HFFc6 (cell line): ENCODE results near the gene TBC1D1. TPM values are rescaled to one million over a fixed set of nuclear protein-coding genes. Genes with fewer than 3 reads are reported as not detected.

Experiments used
- DNase-seq: peaks from one replicate; pipeline ENCODE4 v3.0.0-alpha.2; 2018
- H3K27ac Mint-ChIP-seq: 2 replicates; pipeline ENCODE4 v1.8.0; 2020; ENCODE audit warnings: mild to moderate bottlenecking, mixed read lengths
- H3K27me3 Mint-ChIP-seq: 2 replicates; pipeline ENCODE4 v1.8.0; 2021; ENCODE audit warnings: mild to moderate bottlenecking, moderate library complexity, mixed read lengths; ENCODE audit not compliant: insufficient read depth
- H3K36me3 Mint-ChIP-seq: 2 replicates; pipeline ENCODE4 v1.8.0; 2021; ENCODE audit warnings: low read depth, mixed read lengths
- H3K4me1 Mint-ChIP-seq: 2 replicates; pipeline ENCODE4 v1.8.0; 2020; ENCODE audit warnings: low read depth, mixed read lengths
- H3K4me3 Mint-ChIP-seq: 2 replicates; pipeline ENCODE4 v1.8.0; 2020; ENCODE audit warnings: mild to moderate bottlenecking, moderate library complexity, mixed read lengths
- H3K9me3 Mint-ChIP-seq: 2 replicates; pipeline ENCODE4 v1.8.0; 2020; ENCODE audit warnings: mild to moderate bottlenecking, mixed read lengths
- CTCF ChIP-seq: fragments of 200-600 bp; sonication (generic); IDR thresholded peaks from 2 replicates; pipeline ENCODE4 v1.5.0; 2021; ENCODE audit warnings: antibody characterized with exemption, mild to moderate bottlenecking
- total RNA-seq, 6 experiments: library from RNA; stranded (reverse); fragmentation: NEBNext Ultra II Directional; extraction: Animal tissue kit (Norgen Biotek cat#: 25700); gene quantifications; 2 replicates in 1 of 6; 3 replicates in 5 of 6; pipeline ENCODE4 v1.2.3, GENCODE V29; 2021

The TBC1D1 gene
- total RNA-seq, 6 experiments from 2014 or later: 78.5 to 126 (median 112) TPM

DNA sequence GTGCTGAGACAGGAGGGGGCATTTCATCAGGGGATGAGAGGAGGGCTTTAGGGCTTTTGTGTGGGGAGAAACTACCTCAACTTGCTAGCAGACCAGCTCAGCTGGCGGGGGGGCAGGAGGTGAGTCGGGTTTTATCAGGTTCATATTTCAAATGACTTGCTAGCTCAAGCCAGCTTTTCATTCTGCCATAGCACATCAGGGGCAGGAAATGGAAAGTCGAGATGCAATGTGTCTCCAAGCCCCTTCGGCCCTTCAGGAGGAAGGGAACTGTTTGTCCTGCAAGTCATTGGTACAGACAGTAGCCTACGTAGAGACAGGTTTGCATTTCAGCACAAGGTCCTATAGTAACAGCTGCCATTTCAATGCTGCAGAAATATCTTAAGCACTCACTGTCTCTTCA lies 263.4 kb downstream of the TBC1D1 start:
- H3K27me3 Mint-ChIP-seq: no peaks in the 10 kb centered on the region; the same call in none of the 2 replicates
- H3K4me3 Mint-ChIP-seq: no peak overlapping the region
- H3K36me3 Mint-ChIP-seq: no peaks in the 10 kb centered on the region
- H3K9me3 Mint-ChIP-seq: no peaks in the 10 kb centered on the region
- peaks cover 86% of the 10 kb centered on the region for H3K4me1 Mint-ChIP-seq
- no peak overlapping the region for H3K27ac Mint-ChIP-seq
- no peak for DNase-seq
- TF ChIP-seq CTCF: no peak

GRCh38 chr4:38154681-38155588 lies 264.1 kb downstream of the TBC1D1 start:
- no peaks in the 10 kb centered on the region; the same call in 1 of the 2 replicates for H3K27me3 Mint-ChIP-seq
- DNase-seq: no peak
- H3K4me3 Mint-ChIP-seq: no peak overlapping the region
- H3K4me1 Mint-ChIP-seq: peaks cover 86% of the 10 kb centered on the region
- no peaks in the 10 kb centered on the region for H3K9me3 Mint-ChIP-seq
- H3K27ac Mint-ChIP-seq: no peak overlapping the region
- TF ChIP-seq CTCF: no peak
- H3K36me3 Mint-ChIP-seq: no peaks in the 10 kb centered on the region

DNA sequence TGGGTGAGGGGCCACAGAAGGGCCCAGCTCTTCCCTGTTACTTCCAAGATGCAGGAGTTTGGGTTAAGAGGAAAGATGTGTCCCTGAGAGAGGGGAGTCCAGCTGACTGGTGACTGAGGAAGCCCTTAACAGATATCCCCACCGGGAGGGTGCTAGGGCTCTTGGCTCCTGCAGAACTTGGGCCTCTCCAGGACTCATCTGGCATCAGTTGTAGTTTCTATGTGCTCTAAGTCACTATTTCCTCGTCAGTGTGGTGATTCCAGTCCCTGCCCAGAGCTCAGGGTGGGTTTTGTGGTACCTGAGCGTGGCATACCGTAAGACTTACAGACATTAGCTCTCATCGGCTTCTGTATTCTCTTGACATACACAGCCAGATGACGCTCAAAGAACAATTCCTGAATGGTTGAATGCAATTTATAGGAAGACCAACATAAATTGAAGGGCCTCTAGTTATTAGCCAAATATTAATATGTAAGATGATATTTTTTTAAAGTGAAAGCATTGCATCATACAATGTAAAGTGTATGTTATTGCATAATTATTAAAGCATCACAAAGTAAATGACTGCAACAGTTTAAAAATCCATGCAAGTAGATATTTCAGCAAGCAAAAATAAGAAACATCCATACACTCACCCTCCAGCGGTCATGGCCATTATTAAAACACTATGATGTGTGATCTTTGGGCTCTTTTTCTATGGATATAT lies 264.9 kb downstream of the TBC1D1 start:
- Mint-ChIP-seq H3K36me3 (no peaks in the 10 kb centered on the region), H3K27ac (no peak overlapping the region), H3K27me3 (no peaks in the 10 kb centered on the region; the same call in 1 of the 2 replicates), H3K4me3 (no peak overlapping the region), H3K9me3 (no peaks in the 10 kb centered on the region), H3K4me1 (peaks cover 86% of the 10 kb centered on the region)
- no peak for TF ChIP-seq CTCF
- no peak for DNase-seq

GRCh38 chr4:38157592-38157991 lies 266.7 kb downstream of the TBC1D1 start:
- Mint-ChIP-seq H3K9me3 (no peaks in the 10 kb centered on the region), H3K4me1 (peaks cover 86% of the 10 kb centered on the region), H3K27ac (no peak overlapping the region), H3K27me3 (no peaks in the 10 kb centered on the region; the same call in 1 of the 2 replicates), H3K4me3 (no peak overlapping the region), H3K36me3 (no peaks in the 10 kb centered on the region)
- no peak for DNase-seq
- TF ChIP-seq CTCF: no peak

- no peaks in the 10 kb centered on the region; the same call in 1 of the 2 replicates for H3K27me3 Mint-ChIP-seq
- TF ChIP-seq CTCF: no peak
- peaks cover 9% of the 10 kb centered on the region; the same call in 1 of the 2 replicates for H3K9me3 Mint-ChIP-seq
- H3K4me1 Mint-ChIP-seq: peaks cover 74% of the 10 kb centered on the region
- H3K4me3 Mint-ChIP-seq: peak overlapping the region; percentile 76
- peak; percentile 99 for DNase-seq
- H3K27ac Mint-ChIP-seq: peak overlapping the region; percentile 99
- H3K36me3 Mint-ChIP-seq: peaks cover 5% of the 10 kb centered on the region; the same call in 1 of the 2 replicates
These were observed 269.8 kb downstream of the TBC1D1 start for GRCh38 chr4:38160487-38161207.
